Coronary artery (tissue), 2 donors: ENCODE measurements around the gene ATP1A3.

Source experiments
- DNase-seq: peaks from one replicate; pipeline ENCODE4 v3.0.0-alpha.2; 2017; ENCODE audit warnings: low spot score
- H3K27ac ChIP-seq, 2 donors: fragments of 200-600 bp; sonication (generic); one replicate each; pipeline ENCODE4 v1.5.1; 2016 to 2019
- H3K4me3 ChIP-seq: fragments of 200-600 bp; sonication (generic); 2 replicates; pipeline ENCODE4 v1.5.1; 2016; ENCODE audit warnings: mild to moderate bottlenecking, moderate library complexity
- CTCF ChIP-seq: fragments of 200-600 bp; sonication (generic); IDR thresholded peaks from one replicate; pipeline ENCODE4 v1.5.1; 2019; ENCODE audit warnings: antibody characterized with exemption

The ATP1A3 gene

DNA sequence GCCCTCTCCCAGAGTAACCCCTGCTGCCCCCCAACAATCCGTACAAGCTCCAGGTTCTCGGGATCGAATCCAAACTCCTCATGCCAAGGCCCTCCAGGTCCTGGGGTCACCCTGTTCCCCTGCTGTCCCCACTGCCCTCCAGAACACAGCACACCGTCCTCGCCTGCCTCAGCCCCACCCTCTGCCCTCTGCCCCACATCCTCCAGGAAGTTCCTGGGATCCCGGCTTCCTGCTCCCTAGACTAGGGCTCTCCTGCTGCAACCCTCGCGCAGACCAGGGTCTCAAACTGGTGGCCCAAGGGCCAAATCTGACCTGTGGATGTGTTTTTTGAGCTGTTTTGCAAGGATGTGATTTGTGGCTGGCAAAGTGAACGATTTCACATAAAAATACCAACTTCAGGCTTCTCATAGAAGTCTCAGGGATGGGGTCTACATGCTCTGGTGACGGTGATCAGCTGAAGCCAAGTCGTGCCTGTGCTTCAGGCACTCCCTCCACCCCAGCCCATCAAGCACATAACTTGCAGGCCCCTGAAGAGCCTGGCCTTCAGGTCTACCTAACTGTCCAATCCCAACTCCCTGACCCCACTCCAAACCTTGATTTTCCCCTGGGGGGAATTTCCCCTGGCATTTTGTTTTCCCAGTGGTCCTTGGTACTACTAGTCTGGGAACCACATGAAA is 36.7 kb downstream of the ATP1A3 start:
- peak overlapping the region in 1 of 2 donors; percentile 89 for H3K27ac ChIP-seq
- no peak for TF ChIP-seq CTCF
- DNase-seq, result no peak
- H3K4me3 ChIP-seq, result peak overlapping the region; percentile 80

- no peak overlapping the region for H3K27ac ChIP-seq
- H3K4me3 ChIP-seq, result no peak overlapping the region
- no peak for TF ChIP-seq CTCF
- no peak for DNase-seq
Measured at GRCh38 chr19:41956621-41957020, 37.4 kb downstream of the ATP1A3 start.

DNA sequence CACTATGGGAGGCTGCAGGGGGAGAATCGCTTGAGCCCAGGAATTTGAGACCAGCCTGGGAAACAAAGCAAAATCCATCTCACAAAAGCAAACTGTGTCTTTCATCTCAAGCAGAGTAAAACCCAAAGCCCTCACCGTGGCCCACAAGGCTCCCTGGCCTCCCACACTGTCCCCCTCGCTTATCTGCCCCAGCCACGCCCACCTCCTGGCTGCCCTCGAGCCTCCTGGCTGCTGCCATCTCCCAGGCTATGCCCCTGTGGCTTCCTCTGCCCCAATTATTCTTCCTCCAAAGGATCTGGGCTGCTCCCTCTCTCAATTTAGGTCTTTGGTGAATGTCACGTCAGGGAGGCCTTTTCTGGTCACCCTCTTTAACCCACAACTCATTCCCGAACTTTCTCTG is 38.5 kb downstream of the ATP1A3 start:
- Histone ChIP-seq H3K27ac (no peak overlapping the region), H3K4me3 (no peak overlapping the region)
- no peak for TF ChIP-seq CTCF
- no peak for DNase-seq

DNA sequence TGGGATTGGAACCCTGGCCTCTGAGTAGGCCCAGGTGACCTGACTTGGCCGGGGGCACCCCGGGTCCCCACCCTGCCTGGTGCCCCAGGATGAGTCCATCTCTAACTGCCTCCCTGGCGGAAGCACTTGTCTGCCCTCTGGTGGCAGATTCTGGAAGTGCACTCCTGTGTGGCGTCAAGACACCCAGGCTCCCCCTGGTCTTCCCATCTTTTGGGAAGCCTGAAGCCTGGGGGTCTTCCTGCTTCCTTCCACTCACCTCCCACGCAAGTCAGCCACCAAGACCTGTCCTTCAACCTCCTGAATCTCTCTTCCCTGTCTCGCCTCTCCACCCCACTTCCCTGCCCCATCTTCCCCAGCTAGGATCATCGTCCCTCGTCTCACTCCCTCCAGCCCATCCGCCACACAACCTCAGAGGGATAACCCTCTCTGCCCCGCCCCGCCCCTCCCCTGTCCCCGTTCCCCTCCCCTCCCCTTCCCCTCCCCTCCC is 42.3 kb downstream of the ATP1A3 start:
- TF ChIP-seq CTCF, result peak; percentile 96
- Histone ChIP-seq H3K27ac (no peak overlapping the region), H3K4me3 (no peak overlapping the region)
- no peak for DNase-seq

GRCh38 chr19:41947091-41947490 is 46.9 kb downstream of the ATP1A3 start:
- Histone ChIP-seq H3K4me3 (no peak overlapping the region), H3K27ac (no peak overlapping the region)
- no peak for TF ChIP-seq CTCF
- DNase-seq, result no peak

DNA sequence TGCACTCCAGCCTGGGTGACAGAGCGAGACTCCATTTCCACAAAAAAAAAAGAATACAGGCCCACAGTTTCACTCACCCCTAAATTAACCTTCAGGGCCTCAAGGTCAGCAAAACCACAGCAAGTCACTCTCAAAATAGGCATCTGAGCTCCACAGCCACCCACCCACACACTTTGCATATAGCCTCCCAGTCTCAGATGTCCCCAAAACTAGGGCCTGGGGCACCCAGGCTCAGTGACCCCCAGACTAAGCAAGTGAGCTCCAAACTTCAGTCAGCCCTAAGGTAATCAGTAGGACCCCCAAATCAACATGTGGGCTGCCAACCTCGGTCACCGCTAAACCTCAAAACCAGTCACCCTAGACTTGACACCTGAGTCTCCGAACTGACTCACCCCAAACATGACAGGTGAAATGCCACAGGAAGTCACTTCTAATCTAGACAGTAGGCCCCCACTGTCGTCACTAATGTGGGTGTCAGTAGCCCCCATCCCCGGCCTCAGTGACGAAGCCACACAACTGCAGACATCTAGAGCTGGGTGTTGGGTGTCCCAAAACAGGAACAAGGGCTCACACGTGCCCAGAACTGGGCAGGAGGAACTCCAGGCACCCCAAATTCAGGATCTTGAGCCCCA is 48.8 kb downstream of the ATP1A3 start:
- DNase-seq, result no peak
- Histone ChIP-seq H3K27ac (no peak overlapping the region), H3K4me3 (no peak overlapping the region)
- TF ChIP-seq CTCF, result no peak

DNA sequence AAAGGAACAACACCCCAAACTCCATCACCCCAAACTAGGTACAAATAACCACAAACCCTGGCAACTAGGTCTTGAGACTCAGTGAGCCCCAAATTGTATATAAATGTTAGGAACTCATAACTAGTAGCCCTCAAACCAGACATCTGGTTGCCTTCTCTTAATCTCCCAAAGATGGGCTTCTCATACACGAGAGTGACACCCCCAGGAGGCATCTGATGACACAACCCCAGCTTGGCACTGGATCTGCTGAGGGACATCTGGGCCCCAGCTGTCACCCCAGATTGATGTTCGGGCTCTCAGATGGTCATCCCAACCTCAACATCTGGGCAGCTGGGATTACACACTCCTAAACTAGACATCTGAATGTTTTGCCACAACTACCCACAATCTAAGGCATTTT is 49.7 kb downstream of the ATP1A3 start:
- H3K4me3 ChIP-seq, result no peak overlapping the region
- no peak for DNase-seq
- H3K27ac ChIP-seq, result no peak overlapping the region
- no peak for TF ChIP-seq CTCF
